Central memory CD8-positive, alpha-beta T cell (primary cell): ENCODE results near the gene KRTAP12-3.
"Not testable (repeated sequence)": the region's sequence is repeated elsewhere in the genome, so short reads cannot be mapped to it uniquely, and the experiment has no call there.

Source experiments
- ATAC-seq: fragments of 150-1000 bp; cut with Tn5 transposase; replicated peaks from 2 replicates; pipeline ENCODE4 v1.10.0; 2022; ENCODE audit warnings: mild to moderate bottlenecking, moderate FRiP score, moderate number of reproducible peaks; ENCODE audit not compliant: poor library complexity, severe bottlenecking; ENCODE audit errors: extremely low read depth
- DNase-seq, 2 donors: peaks; one replicate each; pipeline ENCODE4 v3.0.0; 2021; ENCODE audit warnings: low spot score in 2 of 2
- H3K27ac Mint-ChIP-seq: one replicate; pipeline ENCODE4 v1.8.0; 2022; ENCODE audit warnings: low read depth, mild to moderate bottlenecking, moderate library complexity, mixed read lengths
- H3K27me3 Mint-ChIP-seq: one replicate; pipeline ENCODE4 v1.8.0; 2022; ENCODE audit warnings: mixed read lengths
- H3K36me3 Mint-ChIP-seq: one replicate; pipeline ENCODE4 v1.8.0; 2022; ENCODE audit warnings: mild to moderate bottlenecking, moderate library complexity, mixed read lengths; ENCODE audit not compliant: insufficient read depth
- H3K4me1 Mint-ChIP-seq: one replicate; pipeline ENCODE4 v1.8.0; 2022; ENCODE audit warnings: mixed read lengths
- H3K4me3 Mint-ChIP-seq: one replicate; pipeline ENCODE4 v1.8.0; 2022; ENCODE audit warnings: mild to moderate bottlenecking, moderate library complexity, mixed read lengths
- H3K9me3 Mint-ChIP-seq: one replicate; pipeline ENCODE4 v1.8.0; 2022; ENCODE audit warnings: mixed read lengths

Gene KRTAP12-3

GRCh38 chr21:44632067-44632466, 25.7 kb upstream of the KRTAP12-3 start:
- Mint-ChIP-seq H3K27ac (peak overlapping the region; percentile 83), H3K36me3 (peaks cover 5% of the 10 kb centered on the region), H3K4me3 (no peak overlapping the region)

DNA sequence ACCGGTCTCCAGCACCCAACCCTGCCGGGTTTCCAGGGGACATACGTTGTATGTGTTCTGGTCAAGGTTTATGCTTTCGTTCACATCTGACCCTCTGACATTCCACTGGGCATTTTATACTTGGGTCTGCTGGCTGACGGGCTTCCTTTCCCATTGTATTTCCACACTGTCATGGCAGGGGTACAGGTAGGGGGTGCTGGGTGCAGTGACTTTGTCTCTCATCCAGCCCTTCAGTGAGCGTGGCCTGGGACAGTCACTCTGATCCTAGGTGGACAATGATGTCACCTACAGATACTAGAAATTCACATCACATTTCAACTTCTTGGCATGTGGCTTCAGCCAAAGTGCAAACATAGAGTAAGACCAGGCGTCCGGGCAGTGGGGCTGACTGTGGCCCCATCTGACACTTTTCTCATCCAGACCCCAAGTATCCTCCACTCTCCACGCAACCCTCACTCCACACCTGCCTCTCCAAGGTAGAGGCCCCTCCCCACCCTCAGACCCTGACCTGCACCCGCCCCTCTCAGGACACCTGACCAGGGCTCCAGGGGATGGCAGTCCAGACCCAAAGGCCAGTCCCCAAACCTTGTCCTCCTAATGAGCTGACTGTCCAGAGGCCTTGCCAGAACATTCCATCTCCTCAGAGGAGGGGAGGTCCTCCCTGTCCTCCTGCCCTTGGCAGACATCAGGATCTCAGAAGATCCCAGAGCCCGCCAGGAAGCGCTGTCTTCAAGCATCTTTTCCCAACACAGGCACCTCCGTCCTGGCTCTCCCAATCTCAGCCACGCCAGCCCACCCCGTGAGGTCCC, 21.3 kb upstream of the KRTAP12-3 start:
- Mint-ChIP-seq H3K9me3 (peaks cover 21% of the 10 kb centered on the region), H3K27me3 (no peaks in the 10 kb centered on the region), H3K27ac (no peak overlapping the region), H3K4me3 (no peak overlapping the region), H3K36me3 (peaks cover 2% of the 10 kb centered on the region), H3K4me1 (peaks cover 6% of the 10 kb centered on the region)
- ATAC-seq (no peak), DNase-seq (peak in 1 of 2 donors; percentile 12)

More at GRCh38 chr21:44632067-44632466, 25.7 kb upstream of the KRTAP12-3 start:
- H3K27me3 Mint-ChIP-seq = no peaks in the 10 kb centered on the region
- DNase-seq (no peak), ATAC-seq (no peak)
- H3K9me3 Mint-ChIP-seq = peaks cover 34% of the 10 kb centered on the region
- peaks cover 30% of the 10 kb centered on the region for H3K4me1 Mint-ChIP-seq

DNA sequence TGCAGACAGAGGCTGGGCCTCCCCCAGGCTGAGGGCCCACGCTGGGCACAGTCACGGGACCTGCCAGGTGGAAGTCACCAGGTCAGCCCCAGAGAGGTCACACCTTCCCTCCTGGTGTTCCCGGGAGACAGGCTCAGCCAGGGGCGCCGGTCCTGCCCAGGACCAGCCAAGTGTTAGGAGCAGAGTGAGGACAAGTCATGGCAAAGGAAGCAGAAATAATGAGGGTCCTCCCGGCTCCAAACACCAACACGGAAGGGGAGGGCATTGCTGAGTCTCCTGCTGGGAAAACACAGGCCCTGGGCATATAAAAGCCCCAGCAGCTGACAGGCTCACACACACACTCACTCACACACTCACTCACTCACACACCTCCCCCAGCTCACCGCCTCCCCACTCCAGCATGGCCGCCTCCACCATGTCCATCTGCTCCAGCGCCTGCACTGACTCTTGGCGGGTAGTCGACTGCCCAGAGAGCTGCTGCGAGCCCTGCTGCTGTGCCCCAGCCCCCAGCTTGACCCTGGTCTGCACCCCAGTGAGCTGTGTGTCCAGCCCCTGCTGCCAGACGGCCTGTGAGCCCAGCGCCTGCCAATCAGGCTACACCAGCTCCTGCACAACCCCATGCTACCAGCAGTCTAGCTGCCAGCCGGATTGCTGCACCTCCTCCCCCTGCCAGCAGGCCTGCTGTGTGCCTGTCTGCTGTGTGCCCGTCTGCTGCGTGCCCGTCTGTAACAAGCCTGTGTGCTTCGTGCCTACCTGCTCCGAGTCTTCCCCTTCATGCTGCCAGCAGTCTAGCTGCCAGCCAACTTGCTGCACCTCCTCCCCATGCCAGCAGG, 20.5 kb upstream of the KRTAP12-3 start, which contains the start of gene KRTAP10-10:
TSS of gene KRTAP10-10 (plus strand) at position 339 of the 833 bp plus-strand sequence. CDS start at position 401, 62 bp downstream.
- peaks cover 2% of the 10 kb centered on the region for H3K36me3 Mint-ChIP-seq
- no peaks in the 10 kb centered on the region for H3K27me3 Mint-ChIP-seq
- H3K27ac Mint-ChIP-seq = no peak within 1 kb of the TSS
- no peak within 1 kb of the TSS for H3K4me3 Mint-ChIP-seq
- DNase-seq (peak in 1 of 2 donors; percentile 9), ATAC-seq (no peak)
- H3K9me3 Mint-ChIP-seq = peaks cover 14% of the 10 kb centered on the region
- H3K4me1 Mint-ChIP-seq = peaks cover 6% of the 10 kb centered on the region

DNA sequence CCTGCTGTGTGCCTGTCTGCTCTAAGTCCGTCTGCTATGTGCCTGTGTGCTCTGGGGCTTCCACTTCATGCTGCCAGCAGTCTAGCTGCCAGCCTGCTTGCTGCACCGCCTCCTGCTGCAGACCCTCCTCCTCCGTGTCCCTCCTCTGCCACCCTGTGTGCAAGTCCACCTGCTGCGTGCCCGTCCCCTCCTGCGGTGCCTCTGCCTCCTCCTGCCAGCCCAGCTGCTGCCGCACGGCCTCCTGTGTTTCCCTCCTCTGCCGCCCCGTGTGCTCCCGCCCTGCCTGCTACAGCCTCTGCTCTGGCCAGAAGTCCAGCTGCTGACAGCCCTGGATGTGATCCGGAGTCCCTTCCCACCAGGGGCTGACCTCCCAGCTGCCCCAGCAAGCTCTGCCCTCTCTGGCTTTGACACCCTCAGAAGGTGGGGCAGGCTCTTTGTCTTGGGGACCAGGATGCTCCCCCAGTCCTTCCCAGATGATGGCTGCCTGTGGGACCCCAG, 19.8 kb upstream of the KRTAP12-3 start:
- H3K27ac Mint-ChIP-seq, DNase-seq, H3K36me3 Mint-ChIP-seq, H3K4me3 Mint-ChIP-seq, H3K4me1 Mint-ChIP-seq, H3K27me3 Mint-ChIP-seq, ATAC-seq: not testable (repeated sequence)
- H3K9me3 Mint-ChIP-seq = peaks cover 14% of the 10 kb centered on the region

GRCh38 chr21:44638506-44639330, 19.0 kb upstream of the KRTAP12-3 start:
- DNase-seq, H3K4me1 Mint-ChIP-seq, H3K9me3 Mint-ChIP-seq, H3K27me3 Mint-ChIP-seq, ATAC-seq, H3K4me3 Mint-ChIP-seq, H3K27ac Mint-ChIP-seq, H3K36me3 Mint-ChIP-seq: not testable (repeated sequence)

DNA sequence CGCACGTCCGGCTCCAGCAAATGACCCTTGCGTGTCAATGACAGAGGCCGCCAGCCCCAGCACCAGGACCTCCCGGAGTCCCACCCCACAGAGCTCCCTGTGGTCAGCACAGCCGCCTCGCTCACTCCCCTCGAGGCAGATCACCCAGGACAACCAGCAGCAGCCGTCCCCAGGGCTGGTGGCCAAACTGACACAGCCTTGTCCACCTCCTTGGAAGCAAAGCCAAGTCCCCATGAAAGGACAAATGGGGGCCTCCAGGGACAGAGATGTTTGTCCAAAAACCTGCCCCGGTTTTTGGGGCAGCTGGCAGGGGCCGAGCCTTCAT, 18.4 kb upstream of the KRTAP12-3 start:
- Mint-ChIP-seq H3K27me3 (no peaks in the 10 kb centered on the region), H3K27ac (no peak overlapping the region), H3K9me3 (peaks cover 9% of the 10 kb centered on the region), H3K4me1 (peaks cover 6% of the 10 kb centered on the region), H3K4me3 (no peak overlapping the region), H3K36me3 (no peaks in the 10 kb centered on the region)
- DNase-seq (no peak), ATAC-seq (no peak)

DNA sequence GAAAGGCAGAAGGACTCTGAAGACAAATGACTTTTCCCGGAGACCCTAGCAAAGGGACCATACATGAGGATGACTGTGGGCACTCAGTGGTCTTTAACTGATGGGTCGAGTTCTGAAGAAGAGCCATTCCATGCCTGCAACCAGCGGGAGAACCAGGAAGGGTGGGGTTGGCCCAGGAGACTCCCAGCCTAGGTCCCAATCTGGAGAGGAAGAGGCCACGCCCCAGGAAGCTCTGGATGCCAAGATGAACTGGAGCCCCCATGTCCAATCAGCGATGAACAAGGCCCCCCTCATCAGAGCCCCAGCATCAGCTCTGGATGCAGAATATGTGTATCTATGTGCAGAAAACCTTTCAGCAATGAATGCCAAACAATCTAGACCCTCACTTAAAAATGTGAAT, 17.0 kb upstream of the KRTAP12-3 start:
- Mint-ChIP-seq H3K4me3 (no peak overlapping the region), H3K4me1 (peaks cover 6% of the 10 kb centered on the region), H3K36me3 (no peaks in the 10 kb centered on the region), H3K27ac (no peak overlapping the region), H3K27me3 (no peaks in the 10 kb centered on the region), H3K9me3 (peaks cover 16% of the 10 kb centered on the region)
- no peak for DNase-seq
- no peak for ATAC-seq

GRCh38 chr21:44643741-44644310, 13.9 kb upstream of the KRTAP12-3 start:
- DNase-seq (no peak), ATAC-seq (no peak)
- no peak overlapping the region for H3K27ac Mint-ChIP-seq
- peaks cover 16% of the 10 kb centered on the region for H3K9me3 Mint-ChIP-seq
- peaks cover 8% of the 10 kb centered on the region for H3K4me1 Mint-ChIP-seq
- no peak overlapping the region for H3K4me3 Mint-ChIP-seq
- H3K36me3 Mint-ChIP-seq = no peaks in the 10 kb centered on the region
- no peaks in the 10 kb centered on the region for H3K27me3 Mint-ChIP-seq

GRCh38 chr21:44644878-44645277, 12.9 kb upstream of the KRTAP12-3 start:
- no peak for ATAC-seq
- Mint-ChIP-seq H3K36me3 (no peaks in the 10 kb centered on the region), H3K9me3 (peaks cover 16% of the 10 kb centered on the region)

DNA sequence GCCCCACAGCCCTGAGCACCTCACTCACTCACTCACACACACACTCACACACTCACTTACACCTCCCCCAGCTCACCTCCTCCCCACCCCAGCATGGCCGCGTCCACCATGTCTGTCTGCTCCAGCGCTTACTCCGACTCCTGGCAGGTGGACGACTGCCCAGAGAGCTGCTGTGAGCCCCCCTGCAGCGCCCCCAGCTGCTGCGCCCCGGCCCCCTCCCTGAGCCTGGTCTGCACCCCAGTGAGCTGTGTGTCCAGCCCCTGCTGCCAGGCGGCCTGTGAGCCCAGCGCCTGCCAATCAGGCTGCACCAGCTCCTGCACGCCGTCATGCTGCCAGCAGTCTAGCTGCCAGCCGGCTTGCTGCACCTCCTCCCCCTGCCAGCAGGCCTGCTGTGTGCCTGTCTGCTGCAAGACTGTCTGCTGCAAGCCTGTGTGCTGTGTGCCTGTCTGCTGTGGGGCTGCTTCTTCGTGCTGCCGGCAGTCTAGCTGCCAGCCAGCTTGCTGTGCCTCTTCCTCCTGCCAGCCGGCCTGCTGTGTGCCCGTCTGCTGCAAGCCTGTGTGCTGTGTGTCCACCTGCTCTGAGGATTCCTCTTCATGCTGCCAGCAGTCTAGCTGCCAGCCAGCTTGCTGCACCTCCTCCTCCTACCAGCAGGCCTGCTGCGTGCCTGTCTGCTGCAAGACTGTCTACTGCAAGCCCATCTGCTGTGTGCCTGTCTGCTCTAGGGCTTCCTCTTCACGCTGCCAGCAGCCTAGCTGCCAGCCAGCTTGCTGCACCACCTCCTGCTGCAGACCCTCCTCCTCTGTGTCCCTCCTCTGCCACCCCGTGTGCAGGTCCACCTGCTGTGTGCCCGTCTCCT, 11.1 kb upstream of the KRTAP12-3 start, which contains the start of gene KRTAP10-11:
TSS of gene KRTAP10-11 (plus strand) at position 49 of the 856 bp plus-strand sequence. CDS start at position 94, 45 bp downstream.
- not testable (repeated sequence) for ATAC-seq, H3K9me3 Mint-ChIP-seq, H3K36me3 Mint-ChIP-seq, H3K4me3 Mint-ChIP-seq, DNase-seq, H3K27me3 Mint-ChIP-seq
- peaks cover 22% of the 10 kb centered on the region for H3K4me1 Mint-ChIP-seq
- H3K27ac Mint-ChIP-seq = peak within 1 kb of the TSS; percentile 49

More at GRCh38 chr21:44644878-44645277, 12.9 kb upstream of the KRTAP12-3 start:
- Mint-ChIP-seq H3K4me3 (no peak overlapping the region), H3K27ac (no peak overlapping the region), H3K27me3 (no peaks in the 10 kb centered on the region), H3K4me1 (peaks cover 14% of the 10 kb centered on the region)
- no peak for DNase-seq

DNA sequence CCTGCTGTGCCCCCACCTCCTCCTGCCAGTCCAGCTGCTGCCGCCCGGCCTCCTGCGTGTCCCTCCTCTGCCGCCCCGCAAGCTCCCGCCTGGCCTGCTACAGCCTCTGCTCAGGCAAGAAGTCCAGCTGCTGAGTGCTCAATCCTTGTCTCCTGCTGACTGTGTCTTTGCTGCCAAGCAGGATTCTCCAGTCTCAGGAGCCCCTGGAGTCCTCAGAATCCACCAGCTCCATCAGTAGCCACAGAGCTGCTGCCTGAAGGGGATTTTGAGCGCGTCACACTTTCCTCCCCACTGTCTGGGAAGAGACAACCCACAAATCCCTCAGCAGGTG, 10.5 kb upstream of the KRTAP12-3 start:
- Mint-ChIP-seq H3K27me3 (no peaks in the 10 kb centered on the region), H3K27ac (peak overlapping the region; percentile 49), H3K36me3 (no peaks in the 10 kb centered on the region), H3K4me1 (peaks cover 22% of the 10 kb centered on the region), H3K4me3 (no peak overlapping the region), H3K9me3 (peaks cover 8% of the 10 kb centered on the region)
- DNase-seq = no peak
- ATAC-seq = no peak
